Left colon (tissue), 2 donors: ENCODE results near the gene GRID2. TPM values are rescaled to one million over a fixed set of nuclear protein-coding genes. Genes with fewer than 3 reads are reported as not detected.
"Not testable (repeated sequence)": the region's sequence is repeated elsewhere in the genome, so short reads cannot be mapped to it uniquely, and the experiment has no call there.

Experiments used
- ATAC-seq: fragments of 200-7000 bp; cut with Tn5 transposase; one replicate; pipeline ENCODE4 v1.9.1; 2020; ENCODE audit warnings: mild to moderate bottlenecking, moderate library complexity
- DNase-seq, 2 donors: peaks; one replicate each; pipeline ENCODE4 v3.0.0-alpha.2; 2020
- intact Hi-C, 2 donors: fragments of 100-400 bp; cut with DNase I in 1 of 2; cut with micrococcal nuclease in 1 of 2; formaldehyde crosslinking; loops; one replicate each; pipeline versions ENCODE4 v1.11.2 to v1.14.0; 2022; cut with DNase I, micrococcal nuclease
- total RNA-seq, 2 donors: library from RNA; stranded (reverse); fragmentation: NEBNext Ultra II Directional; extraction: Animal tissue kit (Norgen Biotek cat#: 25700); gene quantifications; one replicate each; pipeline ENCODE4 v1.2.1, GENCODE V29; 2021
- donor health status: DM: no; HTN: no; CAD: no.
- donor health status: DM: yes; HTN: yes; CAD: no.

The GRID2 gene
- total RNA-seq, 2 donors from 2014 or later = not detected

GRCh38 chr4:93645120-93645519, 1341.4 kb downstream of the GRID2 start:
- ATAC-seq (no peak), DNase-seq (no peak)
- intact Hi-C loops = no loop called here

DNA sequence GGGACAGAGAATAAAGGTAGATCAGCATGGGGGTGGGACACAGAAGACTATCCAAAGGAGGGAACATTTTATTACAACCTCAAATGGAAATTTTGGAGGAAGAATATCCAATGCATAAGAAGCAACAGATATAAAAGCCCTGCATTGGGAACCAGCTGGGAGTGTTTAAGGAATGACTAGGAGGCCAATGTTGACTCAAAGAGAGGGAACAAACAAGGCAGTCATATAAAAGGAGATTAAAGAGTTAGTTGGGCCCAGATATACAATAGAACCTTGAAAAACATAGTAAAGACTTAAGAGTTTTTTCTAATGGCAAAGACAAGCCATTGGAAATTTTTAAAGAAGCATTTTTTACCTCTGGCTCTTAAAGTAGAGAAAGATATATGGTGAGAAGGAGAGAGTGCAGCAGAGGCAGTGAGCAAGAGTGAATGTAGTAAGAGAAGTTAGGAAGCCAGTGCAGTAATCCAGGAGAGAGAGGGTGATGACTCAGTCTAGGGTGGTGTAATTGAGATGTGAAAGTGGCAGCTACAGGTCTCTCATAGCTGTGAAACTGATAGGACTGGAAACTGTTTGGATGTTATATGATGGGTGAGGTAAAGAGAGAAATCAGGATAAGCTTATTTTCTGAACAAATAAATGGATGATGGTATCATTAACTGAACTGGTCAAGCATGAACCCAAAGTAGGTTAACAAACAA, 1342.6 kb downstream of the GRID2 start:
- intact Hi-C loops = no loop called here
- DNase-seq (no peak), ATAC-seq (peak; percentile 89)

GRCh38 chr4:93648258-93648657, 1344.5 kb downstream of the GRID2 start:
- intact Hi-C loops = no loop called here
- no peak for ATAC-seq
- DNase-seq = no peak

GRCh38 chr4:93649828-93650227, 1346.1 kb downstream of the GRID2 start:
- ATAC-seq = no peak
- DNase-seq = no peak
- intact Hi-C loops = no loop called here

DNA sequence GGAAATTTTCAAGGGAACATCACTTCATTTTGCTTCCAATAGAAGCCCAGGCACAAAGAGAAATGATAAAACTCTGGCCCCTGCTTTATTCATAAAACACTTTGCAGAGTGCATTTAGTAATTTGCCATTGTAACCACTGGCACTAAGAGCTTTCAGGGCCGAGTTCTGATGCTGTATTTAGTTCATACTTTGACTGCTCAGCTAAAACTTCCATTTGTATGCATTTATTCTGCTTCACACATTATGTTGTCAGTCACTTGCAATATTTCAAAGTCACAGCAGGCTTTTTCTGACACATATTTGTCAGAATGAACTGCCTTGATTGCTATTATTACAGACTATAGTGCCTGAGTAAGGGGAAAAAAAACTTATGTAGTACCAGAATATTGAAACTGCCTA, 1350.4 kb downstream of the GRID2 start:
- ATAC-seq (no peak), DNase-seq (no peak)
- intact Hi-C loops = no loop called here

- ATAC-seq = no peak
- intact Hi-C loops = no loop called here
- DNase-seq = no peak
Observed at GRCh38 chr4:93657527-93657926, 1353.8 kb downstream of the GRID2 start.

DNA sequence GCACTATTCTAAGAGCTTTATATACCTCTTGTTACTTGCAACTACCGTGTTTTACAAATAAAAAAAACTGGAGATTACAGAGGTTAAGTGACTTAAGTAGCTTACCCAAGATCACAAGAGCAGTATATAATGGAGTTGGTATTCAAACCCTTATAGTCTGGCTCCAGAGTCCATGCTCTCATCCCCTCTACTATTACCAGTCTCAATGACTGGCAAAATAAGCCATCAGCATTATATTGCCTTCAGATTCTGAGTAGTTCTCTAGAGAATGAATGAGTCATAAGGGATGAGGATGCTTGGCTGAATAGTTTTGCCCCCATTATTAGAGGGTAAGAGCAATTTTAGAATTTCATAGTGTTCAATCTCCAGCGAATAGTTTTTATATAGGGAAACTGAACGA, 1354.7 kb downstream of the GRID2 start:
- ATAC-seq (no peak), DNase-seq (no peak)
- intact Hi-C loops = no loop called here

GRCh38 chr4:93659629-93660028, 1355.9 kb downstream of the GRID2 start:
- no peak for ATAC-seq
- DNase-seq = no peak
- intact Hi-C loops = no loop called here

- DNase-seq = no peak
- intact Hi-C loops = no loop called here
- ATAC-seq = no peak
Observed at GRCh38 chr4:93660036-93660435, 1356.3 kb downstream of the GRID2 start.

DNA sequence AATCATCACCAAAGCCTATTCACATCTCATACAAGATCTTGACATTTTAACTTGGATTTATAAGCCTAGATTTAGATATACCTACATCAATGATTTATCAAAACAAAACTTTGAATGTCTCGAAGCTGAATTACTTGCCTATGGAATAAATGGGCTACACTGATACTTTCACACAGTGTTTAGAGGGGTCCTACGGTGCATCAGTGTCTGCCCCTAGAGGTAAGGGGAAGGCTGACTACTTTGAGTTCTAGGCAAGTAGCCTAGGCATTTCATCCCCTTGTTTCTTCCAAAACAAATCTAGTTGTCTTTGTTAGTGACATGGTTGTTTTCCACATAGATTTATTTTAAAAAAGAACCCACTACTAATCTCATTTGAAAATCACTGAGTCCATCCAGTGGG, 1366.7 kb downstream of the GRID2 start:
- ATAC-seq (no peak), DNase-seq (no peak)
- intact Hi-C loops = no loop called here

DNA sequence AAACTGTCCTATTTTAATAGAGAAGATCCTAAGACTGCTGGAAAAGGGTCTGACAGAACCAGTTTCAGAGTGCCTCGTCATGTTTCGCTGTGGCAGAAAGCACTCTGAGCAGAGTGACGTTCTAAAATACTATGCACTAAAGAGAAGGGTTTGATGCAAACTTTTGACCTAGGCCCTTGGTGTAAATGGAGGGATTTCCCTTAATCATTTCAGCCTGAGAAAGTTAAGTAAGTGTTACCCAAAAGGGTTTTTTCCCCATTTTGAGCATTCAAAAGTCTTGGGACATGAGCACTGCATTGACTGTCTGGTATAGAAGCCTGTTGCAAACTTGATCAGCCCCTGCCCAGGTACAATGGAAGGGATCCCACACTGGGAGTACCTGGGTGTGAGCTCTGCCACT, 1367.3 kb downstream of the GRID2 start:
- intact Hi-C loops = no loop called here
- ATAC-seq = no peak
- DNase-seq = no peak

DNA sequence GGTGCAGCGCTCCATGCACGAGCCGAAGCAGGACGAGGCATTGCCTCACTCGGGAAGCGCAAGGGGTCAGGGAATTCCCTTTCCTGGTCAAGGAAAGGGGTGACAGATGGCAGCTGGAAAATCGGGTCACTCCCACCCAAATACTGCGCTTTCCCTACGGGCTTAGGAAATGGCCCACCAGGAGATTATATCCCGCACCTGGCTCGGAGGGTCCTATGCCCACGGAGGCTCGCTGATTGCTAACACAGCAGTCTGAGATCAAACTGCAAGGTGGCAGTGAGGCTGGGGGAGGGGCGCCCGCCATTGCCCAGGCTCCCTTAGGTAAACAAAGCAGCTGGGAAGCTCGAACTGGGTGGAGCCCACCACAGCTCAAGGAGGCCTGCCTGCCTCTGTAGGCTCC, 1373.2 kb downstream of the GRID2 start:
- not testable (repeated sequence) for DNase-seq

DNA sequence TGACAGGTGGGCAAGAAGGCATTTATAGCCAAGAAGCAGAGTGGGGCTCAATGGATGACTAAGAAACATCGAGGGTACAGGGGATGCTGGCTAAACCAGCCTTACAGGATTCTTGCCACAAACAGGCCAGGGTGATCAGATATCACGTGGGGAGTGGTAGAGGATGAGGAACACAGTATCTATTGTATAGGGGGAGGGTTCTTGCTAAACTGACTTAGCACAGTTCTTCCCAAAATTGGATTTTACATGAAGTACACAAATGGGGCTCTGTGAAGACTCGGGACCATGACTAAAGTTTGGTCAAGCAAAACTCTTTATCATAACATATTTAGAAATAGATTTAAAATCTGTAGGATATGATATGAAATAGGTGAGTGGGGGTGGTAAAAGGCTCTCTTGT, 1380.8 kb downstream of the GRID2 start:
- ATAC-seq (no peak), DNase-seq (no peak)
- intact Hi-C loops = no loop called here

More for the DNA sequence above, 1373.2 kb downstream of the GRID2 start:
- intact Hi-C loops, ATAC-seq: not testable (repeated sequence)

DNA sequence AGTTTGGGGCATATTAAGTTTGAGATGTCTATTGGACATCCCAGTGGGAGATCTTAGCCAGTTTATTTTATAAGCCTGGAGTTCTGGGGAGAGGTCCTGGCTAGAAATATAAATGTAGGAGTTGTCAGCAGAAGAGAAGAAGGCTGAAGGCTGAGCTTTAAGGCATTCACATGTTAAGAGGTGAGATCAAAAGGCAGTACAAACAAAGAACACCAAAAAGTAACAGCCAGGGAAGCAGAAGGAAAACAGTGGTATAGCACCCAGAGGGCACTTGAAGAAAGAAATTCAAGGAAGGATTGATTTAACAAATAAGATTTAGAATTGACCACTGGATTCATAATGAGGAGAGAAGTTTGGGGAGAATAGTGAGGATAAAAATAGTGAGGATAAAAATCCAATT, 1383.5 kb downstream of the GRID2 start:
- DNase-seq (no peak), ATAC-seq (no peak)
- intact Hi-C loops = no loop called here

DNA sequence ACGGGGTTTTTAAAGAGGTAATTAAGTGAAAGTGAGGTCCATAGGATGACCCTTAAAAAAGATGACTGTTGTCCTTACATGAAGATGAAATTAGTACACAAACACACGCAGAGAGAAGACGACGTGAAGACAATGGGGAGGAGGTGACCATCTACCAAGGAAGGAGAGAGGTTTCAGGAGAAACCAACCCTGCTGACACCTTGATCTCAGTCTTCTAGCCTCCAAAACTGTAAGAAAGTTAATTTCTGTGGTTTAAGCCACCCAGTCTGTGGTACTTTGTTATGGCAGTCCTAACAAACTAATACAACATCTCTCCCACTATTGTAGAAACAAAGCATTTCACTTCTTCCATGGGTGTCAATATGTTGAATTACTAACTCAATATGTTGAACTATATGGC, 1385.2 kb downstream of the GRID2 start:
- no peak for DNase-seq
- intact Hi-C loops = no loop called here
- ATAC-seq = no peak

- no peak for ATAC-seq
- DNase-seq = no peak
- intact Hi-C loops = no loop called here
Observed at GRCh38 chr4:93693141-93693540, 1389.4 kb downstream of the GRID2 start.

DNA sequence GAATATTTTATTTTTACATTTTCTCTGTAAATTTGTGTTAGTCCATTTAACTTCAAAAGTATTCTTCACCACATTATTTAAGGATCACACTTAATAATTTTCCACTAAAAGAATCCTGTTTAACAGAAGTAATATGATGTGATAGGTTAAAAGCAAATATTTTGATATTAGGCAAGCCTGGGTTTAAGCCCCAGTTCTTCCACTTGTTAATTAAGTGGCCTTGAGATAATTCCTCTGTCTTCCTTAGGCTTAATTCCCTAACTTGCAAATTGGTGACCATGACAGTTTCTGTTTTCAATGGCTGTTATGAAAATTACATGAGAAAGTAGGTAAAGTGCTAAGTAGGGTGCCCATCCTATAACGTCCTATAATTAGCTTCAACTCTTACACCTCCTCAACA, 1394.9 kb downstream of the GRID2 start:
- intact Hi-C loops = no loop called here
- no peak for DNase-seq

GRCh38 chr4:93700571-93700970, 1396.8 kb downstream of the GRID2 start:
- intact Hi-C loops = no loop called here
- DNase-seq (no peak), ATAC-seq (no peak)

More for the DNA sequence above, 1394.9 kb downstream of the GRID2 start:
- no peak for ATAC-seq

GRCh38 chr4:93710101-93710846, 1406.5 kb downstream of the GRID2 start:
- intact Hi-C loops = no loop called here
- ATAC-seq (peak; percentile 61), DNase-seq (no peak)

- no peak for ATAC-seq
- DNase-seq = no peak
- intact Hi-C loops = no loop called here
Observed at GRCh38 chr4:93710847-93711430, 1407.2 kb downstream of the GRID2 start.
